CD4-positive, alpha-beta memory T cell (primary cell): ENCODE results near the gene YTHDC1. TPM values are rescaled to one million over a fixed set of nuclear protein-coding genes. Genes with fewer than 3 reads are reported as not detected.

Experiments
- CTCF ChIA-PET: fragments of 350-600 bp; sonication (Branson Sonifier 250); formaldehyde crosslinking; loops from one replicate; lab custom pipeline; 2021; ENCODE audit warnings: inconsistent platforms; ENCODE audit not compliant: partially characterized antibody; lab: Charles Lee
- POLR2A ChIA-PET: fragments of 350-600 bp; sonication (Branson Sonifier 250); formaldehyde crosslinking; loops from one replicate; lab custom pipeline; 2021; ENCODE audit not compliant: partially characterized antibody; lab: Charles Lee
- DNase-seq, 5 donors: peaks; one replicate each; pipeline versions ENCODE4 v3.0.0 to v3.0.0-alpha.2; 2020 to 2022; ENCODE audit warnings: mixed read lengths in 1 of 5
- H3K27ac ChIP-seq: one replicate; pipeline ENCODE4 v1.7.0; 2013; ENCODE audit warnings: low read depth, low read length
- H3K27me3 ChIP-seq: 2 replicates; pipeline ENCODE4 v1.7.0; 2013; ENCODE audit warnings: mild to moderate bottlenecking, low read length, moderate library complexity; ENCODE audit not compliant: insufficient read depth
- H3K36me3 ChIP-seq: 2 replicates; pipeline ENCODE4 v1.7.0; 2013; ENCODE audit warnings: mild to moderate bottlenecking, low read length, moderate library complexity; ENCODE audit not compliant: insufficient read depth
- H3K4me1 ChIP-seq: 2 replicates; pipeline ENCODE4 v1.7.0; 2013; ENCODE audit warnings: mild to moderate bottlenecking, low read length, moderate library complexity; ENCODE audit not compliant: insufficient read depth
- H3K4me3 ChIP-seq, 2 donors: one replicate each; pipeline ENCODE4 v1.7.0; 2013; ENCODE audit warnings: low read length in 2 of 2, mild to moderate bottlenecking in 1 of 2
- H3K9me3 ChIP-seq, 2 donors: one replicate each; pipeline ENCODE4 v1.7.0; 2013; ENCODE audit warnings: low read length in 2 of 2, control low read depth in 1 of 2; ENCODE audit not compliant: control insufficient read depth in 1 of 2
- H3K27ac Mint-ChIP-seq, 7 donors: one replicate each; pipeline ENCODE4 v1.8.0; 2020 to 2021; ENCODE audit warnings: mixed read lengths in 7 of 7, mild to moderate bottlenecking in 6 of 7, inconsistent platforms in 3 of 7, moderate library complexity in 3 of 7
- H3K27me3 Mint-ChIP-seq, 2 donors: one replicate each; pipeline ENCODE4 v1.8.0; 2020 to 2021; ENCODE audit warnings: mixed read lengths in 2 of 2
- H3K36me3 Mint-ChIP-seq, 2 donors: one replicate each; pipeline ENCODE4 v1.8.0; 2020 to 2021; ENCODE audit warnings: mixed read lengths in 2 of 2, inconsistent platforms in 1 of 2, mild to moderate bottlenecking in 1 of 2
- H3K4me1 Mint-ChIP-seq, 4 donors: one replicate each; pipeline ENCODE4 v1.8.0; 2020 to 2021; ENCODE audit warnings: mixed read lengths in 4 of 4, mild to moderate bottlenecking in 1 of 4
- H3K4me3 Mint-ChIP-seq, 8 donors: one replicate each; pipeline ENCODE4 v1.8.0; 2020 to 2021; ENCODE audit warnings: mixed read lengths in 8 of 8, mild to moderate bottlenecking in 7 of 8, moderate library complexity in 6 of 8, inconsistent platforms in 3 of 8
- H3K9me3 Mint-ChIP-seq, 8 donors: one replicate each; pipeline ENCODE4 v1.8.0; 2020 to 2021; ENCODE audit warnings: mixed read lengths in 8 of 8, mild to moderate bottlenecking in 5 of 8, inconsistent platforms in 3 of 8, moderate library complexity in 1 of 8
- intact Hi-C: fragments of 100-400 bp; cut with micrococcal nuclease; formaldehyde crosslinking; loops from one replicate; pipeline ENCODE4 v1.15.1; 2023
- polyA plus RNA-seq, 2 donors: library from polyadenylated mRNA; unstranded; fragments of 300-500 nt; fragmentation: Illumina TruSeq; gene quantifications; one replicate each; pipeline ENCODE4 v1.2.3, GENCODE V29; 2021
- total RNA-seq, 2 experiments: library from RNA; stranded (reverse); gene quantifications; one replicate each; pipeline ENCODE4 v1.2.3, GENCODE V29; 2021

Gene YTHDC1
- total and polyA plus RNA-seq, 4 experiments from 2014 or later = 11.2 to 201 (median 110) TPM

DNA sequence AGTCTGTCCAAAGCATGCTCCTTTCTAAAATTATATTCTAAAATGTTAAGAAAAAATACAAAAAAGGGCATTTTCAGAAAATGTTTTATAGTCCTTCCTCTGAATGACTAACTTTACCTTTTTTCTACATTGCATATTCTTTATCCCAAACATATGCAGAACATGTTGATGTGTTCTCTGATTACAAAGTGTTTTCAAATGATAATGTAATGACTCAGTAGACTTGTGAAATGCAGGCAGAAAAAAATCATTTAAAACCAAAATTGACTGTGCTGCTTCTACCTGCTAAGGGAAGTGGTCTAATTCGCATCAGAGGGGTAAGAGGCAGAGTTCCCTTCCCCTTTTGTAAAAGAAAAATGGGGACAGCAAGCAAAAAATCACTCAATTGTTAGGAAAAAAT lies 22.7 kb upstream of the YTHDC1 start:
- Mint-ChIP-seq H3K9me3 (peaks cover 0 to 3% (median 0%) of the 10 kb centered on the region in 8 donors), H3K4me3 (no peak overlapping the region), H3K27ac (no peak overlapping the region), H3K27me3 (peaks cover 0 to 3% of the 10 kb centered on the region in 2 donors), H3K36me3 (no peaks in the 10 kb centered on the region), H3K4me1 (peaks cover 13 to 16% (median 15%) of the 10 kb centered on the region in 4 donors)
- DNase-seq = no peak
- H3K27ac ChIP-seq = no peak overlapping the region
- peaks cover 7% of the 10 kb centered on the region for H3K4me1 ChIP-seq
- intact Hi-C loops = no loop called here
- no peaks in the 10 kb centered on the region for H3K36me3 ChIP-seq
- CTCF ChIA-PET = interaction anchor here (0.6 kb wide), 1 partner anchor 101 kb away, joined by 3 read pairs; no protein-coding TSS in a partner anchor
- H3K9me3 ChIP-seq = no peaks in the 10 kb centered on the region
- no peak overlapping the region for H3K4me3 ChIP-seq
- POLR2A ChIA-PET = interaction anchor here (0.9 kb wide), 1 partner anchor 20 kb away, joined by 3 read pairs; no protein-coding TSS in a partner anchor
- no peaks in the 10 kb centered on the region for H3K27me3 ChIP-seq

DNA sequence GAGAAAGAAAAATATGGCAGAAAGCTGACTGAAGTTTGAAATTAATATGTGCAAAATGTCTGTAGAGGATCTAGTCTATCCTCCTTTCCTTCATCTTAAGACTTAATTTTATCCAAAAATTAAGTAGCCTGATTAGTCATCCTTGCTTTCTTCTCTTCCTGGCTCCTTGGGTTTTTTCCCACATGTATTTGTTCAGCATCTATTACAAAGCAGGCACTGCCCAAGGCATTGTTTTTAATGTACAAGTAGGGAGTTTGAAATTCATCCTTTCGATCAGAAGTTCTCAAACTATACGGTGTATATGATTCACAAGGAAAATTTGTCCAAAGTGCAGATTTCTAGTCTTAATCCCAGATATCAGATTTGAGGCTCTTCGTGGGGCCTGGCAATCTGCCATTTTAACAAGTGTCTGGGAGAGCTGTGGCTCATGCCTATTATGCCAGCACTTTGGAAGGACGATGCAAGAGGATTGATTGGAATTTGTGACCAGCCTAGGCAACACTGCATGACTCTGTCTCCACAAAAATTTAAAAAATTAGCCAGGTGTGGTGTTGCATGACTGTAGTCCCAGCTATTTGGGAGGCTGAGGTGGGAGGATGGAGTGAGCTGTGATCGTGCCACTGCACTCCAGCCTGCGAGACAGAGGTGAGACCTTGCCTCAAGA lies 19.4 kb upstream of the YTHDC1 start:
- intact Hi-C loops = no loop called here
- no peaks in the 10 kb centered on the region for H3K36me3 Mint-ChIP-seq
- ChIA-PET POLR2A (no interaction called here), CTCF (interaction anchor here (1.2 to 2.1 kb wide), 2 partner anchors 7 to 97 kb away, joined by 4 to 15 read pairs; no protein-coding TSS in a partner anchor)
- H3K4me1 Mint-ChIP-seq = peaks cover 5 to 6% (median 5%) of the 10 kb centered on the region in 4 donors
- no peak for DNase-seq
- Histone ChIP-seq H3K9me3 (no peaks in the 10 kb centered on the region), H3K4me3 (no peak overlapping the region), H3K27me3 (no peaks in the 10 kb centered on the region), H3K27ac (no peak overlapping the region), H3K4me1 (no peaks in the 10 kb centered on the region), H3K36me3 (no peaks in the 10 kb centered on the region)
- peaks cover 0 to 3% (median 0%) of the 10 kb centered on the region in 8 donors for H3K9me3 Mint-ChIP-seq
- H3K27ac Mint-ChIP-seq = no peak overlapping the region
- no peak overlapping the region for H3K4me3 Mint-ChIP-seq
- peaks cover 3 to 10% of the 10 kb centered on the region in 2 donors for H3K27me3 Mint-ChIP-seq

DNA sequence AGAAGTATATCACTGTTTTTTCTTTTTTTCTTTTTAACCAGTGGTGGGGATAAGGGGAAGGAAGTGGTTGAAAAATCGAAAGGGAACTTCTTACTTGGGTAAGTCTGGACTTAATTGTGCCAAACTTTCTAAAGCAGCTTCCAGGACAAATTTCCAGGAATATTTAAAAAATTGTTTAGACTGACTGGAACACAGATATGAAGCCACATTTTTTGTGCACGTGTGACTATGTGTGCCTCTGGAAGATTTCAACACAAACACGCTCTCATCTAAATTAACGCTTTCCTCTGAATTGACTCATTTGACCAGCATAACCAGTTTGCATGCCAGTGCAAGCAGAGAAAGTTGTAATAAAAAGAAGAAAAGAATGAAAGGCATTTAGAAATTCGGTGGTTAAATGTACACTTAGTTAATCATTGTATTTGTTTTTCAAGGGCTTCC lies 18.8 kb upstream of the YTHDC1 start:
- Histone ChIP-seq H3K9me3 (no peaks in the 10 kb centered on the region), H3K27ac (no peak overlapping the region), H3K36me3 (no peaks in the 10 kb centered on the region), H3K4me3 (no peak overlapping the region), H3K27me3 (no peaks in the 10 kb centered on the region), H3K4me1 (no peaks in the 10 kb centered on the region)
- CTCF ChIA-PET = interaction anchor here (2.1 kb wide), 1 partner anchor 8 kb away, joined by 15 read pairs; no protein-coding TSS in a partner anchor
- Mint-ChIP-seq H3K27ac (no peak overlapping the region), H3K4me3 (no peak overlapping the region), H3K36me3 (no peaks in the 10 kb centered on the region), H3K27me3 (peaks cover 3 to 12% of the 10 kb centered on the region in 2 donors), H3K4me1 (peaks cover 5 to 6% (median 5%) of the 10 kb centered on the region in 4 donors), H3K9me3 (peaks cover 0 to 3% (median 0%) of the 10 kb centered on the region in 8 donors)
- intact Hi-C loops = no loop called here
- DNase-seq = no peak
- POLR2A ChIA-PET = no interaction called here

DNA sequence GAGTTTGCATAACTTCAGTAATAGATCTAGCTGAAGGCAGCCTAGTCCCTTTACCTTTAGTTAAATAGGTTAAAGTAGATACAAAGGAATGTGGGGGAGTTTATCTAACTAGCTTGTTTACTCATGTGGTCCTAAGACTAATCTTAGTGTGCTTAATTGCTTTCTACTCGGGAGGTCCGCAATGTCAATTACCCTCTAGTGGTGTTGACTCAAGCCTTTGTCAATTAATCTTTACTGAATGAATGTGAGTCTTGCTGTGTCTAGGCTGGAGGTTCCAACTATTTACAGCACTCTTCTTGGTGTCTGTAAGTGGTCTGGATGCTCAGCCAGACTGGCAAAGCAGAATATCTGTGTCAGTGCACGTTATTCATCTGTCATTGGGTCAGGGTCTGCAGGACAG lies 17.9 kb upstream of the YTHDC1 start:
- no peaks in the 10 kb centered on the region for H3K36me3 Mint-ChIP-seq
- H3K27ac Mint-ChIP-seq = no peak overlapping the region
- H3K27me3 Mint-ChIP-seq = peaks cover 3 to 12% of the 10 kb centered on the region in 2 donors
- H3K4me3 Mint-ChIP-seq = no peak overlapping the region
- CTCF ChIA-PET = interaction anchor here (1.4 to 2.1 kb wide), 2 partner anchors 9 to 25 kb away, joined by 3 to 15 read pairs; no protein-coding TSS in a partner anchor
- Histone ChIP-seq H3K27ac (no peak overlapping the region), H3K27me3 (no peaks in the 10 kb centered on the region), H3K36me3 (no peaks in the 10 kb centered on the region), H3K9me3 (no peaks in the 10 kb centered on the region), H3K4me3 (no peak overlapping the region), H3K4me1 (no peaks in the 10 kb centered on the region)
- H3K4me1 Mint-ChIP-seq = no peaks in the 10 kb centered on the region
- H3K9me3 Mint-ChIP-seq = peaks cover 0 to 2% (median 0%) of the 10 kb centered on the region in 8 donors
- intact Hi-C loops = no loop called here
- DNase-seq = no peak
- POLR2A ChIA-PET = no interaction called here

DNA sequence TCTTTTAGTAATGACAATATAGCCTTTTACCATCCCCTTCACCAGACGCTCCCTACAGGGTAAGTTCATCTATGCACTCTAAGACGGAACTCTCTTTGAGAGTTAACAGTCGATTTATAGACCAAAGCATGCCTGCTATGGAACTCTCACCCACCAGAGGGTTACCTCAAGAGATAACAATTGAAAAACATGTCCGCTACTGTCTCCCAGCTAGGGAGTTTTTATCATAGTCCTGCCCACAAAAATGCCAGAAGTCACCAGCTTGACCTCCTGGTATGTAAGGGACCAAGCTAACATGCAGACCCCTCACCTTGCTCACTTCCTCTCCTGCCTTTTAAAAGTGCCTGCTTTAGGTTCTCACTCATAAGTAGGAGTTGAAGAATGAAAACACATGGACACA lies 16.7 kb upstream of the YTHDC1 start:
- DNase-seq = no peak
- Mint-ChIP-seq H3K4me1 (no peaks in the 10 kb centered on the region), H3K27ac (no peak overlapping the region), H3K4me3 (no peak overlapping the region), H3K36me3 (no peaks in the 10 kb centered on the region), H3K9me3 (peaks cover 0 to 2% (median 0%) of the 10 kb centered on the region in 8 donors), H3K27me3 (peaks cover 3 to 12% of the 10 kb centered on the region in 2 donors)
- ChIA-PET POLR2A (no interaction called here), CTCF (interaction anchor here (1.4 kb wide), 1 partner anchor 24 kb away, joined by 3 read pairs; no protein-coding TSS in a partner anchor)
- no peaks in the 10 kb centered on the region for H3K4me1 ChIP-seq
- no peaks in the 10 kb centered on the region for H3K27me3 ChIP-seq
- no peaks in the 10 kb centered on the region for H3K36me3 ChIP-seq
- H3K4me3 ChIP-seq = no peak overlapping the region
- H3K27ac ChIP-seq = no peak overlapping the region
- H3K9me3 ChIP-seq = no peaks in the 10 kb centered on the region
- intact Hi-C loops = no loop called here

DNA sequence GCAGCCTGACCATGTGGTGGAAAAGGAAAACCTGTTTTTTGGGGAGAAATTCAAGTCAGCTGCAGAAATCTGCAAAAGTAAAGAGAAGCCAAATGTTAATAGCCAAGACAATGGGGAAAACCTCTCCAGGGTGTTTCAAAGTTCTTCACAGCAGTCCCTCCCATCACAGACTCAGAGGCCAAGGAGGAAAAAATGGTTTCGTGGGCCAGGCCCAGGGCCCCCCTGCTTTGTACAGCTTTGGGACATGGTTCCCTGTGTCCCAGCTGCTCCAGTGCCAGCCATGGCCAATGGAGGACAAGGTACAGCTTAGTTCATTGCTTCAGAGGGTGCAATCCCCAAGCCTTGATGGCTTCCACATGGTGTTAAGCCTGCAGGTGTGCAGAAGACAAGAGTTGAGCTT lies 15.2 kb upstream of the YTHDC1 start:
- Mint-ChIP-seq H3K27me3 (peaks cover 3 to 12% of the 10 kb centered on the region in 2 donors), H3K4me1 (peaks cover 0 to 1% (median 0%) of the 10 kb centered on the region in 4 donors), H3K9me3 (peaks cover 0 to 2% (median 0%) of the 10 kb centered on the region in 8 donors), H3K27ac (no peak overlapping the region), H3K4me3 (no peak overlapping the region), H3K36me3 (no peaks in the 10 kb centered on the region)
- Histone ChIP-seq H3K36me3 (no peaks in the 10 kb centered on the region), H3K27ac (no peak overlapping the region), H3K27me3 (no peaks in the 10 kb centered on the region), H3K9me3 (no peaks in the 10 kb centered on the region), H3K4me1 (no peaks in the 10 kb centered on the region), H3K4me3 (no peak overlapping the region)
- no peak for DNase-seq
- intact Hi-C loops = no loop called here
- ChIA-PET CTCF (interaction anchor here (1.2 kb wide), 1 partner anchor 11 kb away, joined by 3 read pairs; no protein-coding TSS in a partner anchor), POLR2A (no interaction called here)

DNA sequence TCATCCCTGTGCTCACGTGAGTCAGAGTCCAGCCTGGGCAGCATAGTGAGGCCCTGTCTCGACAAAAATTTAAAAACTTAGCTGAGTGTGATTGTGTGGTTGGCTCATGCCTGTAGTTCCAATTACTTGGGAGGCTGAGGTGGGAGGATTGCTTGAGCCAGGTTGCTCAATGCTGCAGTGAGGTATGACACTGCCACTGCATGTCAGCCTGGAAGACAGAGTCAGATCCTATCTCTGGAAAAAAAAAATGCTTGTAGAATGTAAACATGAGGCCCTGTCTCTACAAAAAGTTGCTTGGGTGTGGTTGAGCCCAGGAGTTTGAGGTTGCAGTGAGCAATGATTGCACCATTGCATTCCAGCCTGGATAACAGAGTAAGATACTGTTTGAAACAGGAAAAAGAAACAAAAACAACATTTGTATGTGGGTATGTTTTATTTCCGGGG lies 11.3 kb upstream of the YTHDC1 start:
- H3K27ac Mint-ChIP-seq = no peak overlapping the region
- Histone ChIP-seq H3K36me3 (no peaks in the 10 kb centered on the region), H3K9me3 (no peaks in the 10 kb centered on the region), H3K27ac (no peak overlapping the region), H3K4me1 (no peaks in the 10 kb centered on the region), H3K27me3 (no peaks in the 10 kb centered on the region), H3K4me3 (no peak overlapping the region)
- peaks cover 3 to 8% of the 10 kb centered on the region in 2 donors for H3K27me3 Mint-ChIP-seq
- H3K9me3 Mint-ChIP-seq = no peaks in the 10 kb centered on the region
- intact Hi-C loops = no loop called here
- DNase-seq = no peak
- ChIA-PET CTCF (interaction anchor here (2.3 to 2.7 kb wide), 2 partner anchors 10 to 15 kb away, joined by 10 to 12 read pairs; no protein-coding TSS in a partner anchor), POLR2A (no interaction called here)
- peaks cover 3 to 10% (median 5%) of the 10 kb centered on the region in 4 donors for H3K4me1 Mint-ChIP-seq
- H3K4me3 Mint-ChIP-seq = no peak overlapping the region
- no peaks in the 10 kb centered on the region for H3K36me3 Mint-ChIP-seq
